Keratinocyte (primary cell): Measurements from ENCODE around the gene OTX1. TPM values are rescaled to one million over a fixed set of nuclear protein-coding genes. Genes with fewer than 3 reads are reported as not detected.

Experiments used
- DNase-seq: peaks from one replicate; pipeline ENCODE4 v3.0.0-alpha.2; 2011; ENCODE audit warnings: low read depth, missing footprints, low spot score
- FAIRE-seq: peaks from 2 replicates; lab custom pipeline; 2011; peaks lifted over from hg19 to GRCh38; lab: Jason Lieb, UNC
- H2AFZ ChIP-seq: 2 replicates; pipeline ENCODE4 v1.6.0; 2012; ENCODE audit warnings: low read length, control low read depth, inconsistent platforms; ENCODE audit not compliant: control insufficient read depth
- H3K27ac ChIP-seq: 2 replicates; pipeline ENCODE4 v1.5.1; 2011; ENCODE audit warnings: low read length; ENCODE audit not compliant: control insufficient read depth, insufficient read depth
- H3K27me3 ChIP-seq: 3 replicates; pipeline ENCODE4 v1.6.0; 2011; ENCODE audit warnings: low read length; ENCODE audit not compliant: control insufficient read depth, insufficient read depth; ENCODE audit errors: extremely low read depth
- H3K36me3 ChIP-seq, 2 experiments: 2 replicates in 1 of 2; 3 replicates in 1 of 2; pipeline ENCODE4 v1.5.1; 2011; ENCODE audit warnings: low read length in 2 of 2, mild to moderate bottlenecking in 1 of 2; ENCODE audit not compliant: control insufficient read depth in 2 of 2, insufficient read depth in 2 of 2; ENCODE audit errors: extremely low read depth in 1 of 2
- H3K4me1 ChIP-seq: 3 replicates; pipeline ENCODE4 v1.5.1; 2011; ENCODE audit warnings: low read length; ENCODE audit not compliant: control insufficient read depth, insufficient read depth; ENCODE audit errors: extremely low read depth
- H3K4me2 ChIP-seq: 3 replicates; pipeline ENCODE4 v1.6.0; 2011; ENCODE audit warnings: low read depth, low read length; ENCODE audit not compliant: control insufficient read depth, insufficient read depth; ENCODE audit errors: extremely low read depth
- H3K4me3 ChIP-seq, 3 experiments: fragments of 200-600 bp in 1 of 3; sonication (generic) in 1 of 3; 2 replicates in 2 of 3; 3 replicates in 1 of 3; pipeline ENCODE4 v1.5.1; 2011 to 2016; ENCODE audit warnings: low read length in 3 of 3, mild to moderate bottlenecking in 3 of 3, control low read depth in 2 of 3, inconsistent platforms in 1 of 3, low read depth in 1 of 3, mixed read lengths in 1 of 3, mixed run types in 1 of 3, moderate library complexity in 1 of 3; ENCODE audit not compliant: control insufficient read depth in 2 of 3, insufficient read depth in 2 of 3; ENCODE audit errors: extremely low read depth in 1 of 3
- H3K79me2 ChIP-seq: 2 replicates; pipeline ENCODE4 v1.6.0; 2012; ENCODE audit warnings: low read length; ENCODE audit not compliant: control insufficient read depth, insufficient read depth
- H3K9ac ChIP-seq: 3 replicates; pipeline ENCODE4 v1.6.0; 2011; ENCODE audit warnings: low read length; ENCODE audit not compliant: control insufficient read depth, insufficient read depth; ENCODE audit errors: extremely low read depth
- H3K9me1 ChIP-seq: 3 replicates; pipeline ENCODE4 v1.6.0; 2011; ENCODE audit warnings: low read length; ENCODE audit not compliant: control insufficient read depth, insufficient read depth; ENCODE audit errors: extremely low read depth
- H3K9me3 ChIP-seq: 2 replicates; pipeline ENCODE4 v1.5.1; 2012; ENCODE audit warnings: low read depth, low read length; ENCODE audit not compliant: control insufficient read depth
- H4K20me1 ChIP-seq: 3 replicates; pipeline ENCODE4 v1.6.0; 2011; ENCODE audit warnings: low read length; ENCODE audit not compliant: control insufficient read depth, insufficient read depth; ENCODE audit errors: extremely low read depth
- CTCF ChIP-seq, 3 experiments: IDR thresholded peaks in 1 of 3; conservative IDR thresholded peaks in 1 of 3; optimal IDR thresholded peaks in 1 of 3; 2 replicates in 2 of 3; 3 replicates in 1 of 3; pipeline versions ENCODE3 to v1.5.1; 2011; ENCODE audit warnings: low read length in 3 of 3, mild to moderate bottlenecking in 3 of 3, moderate library complexity in 2 of 3, control low read depth in 1 of 3, inconsistent platforms in 1 of 3; ENCODE audit not compliant: insufficient read depth in 2 of 3; ENCODE audit errors: extremely low read depth in 1 of 3
- EZH2 ChIP-seq: IDR thresholded peaks from one replicate; pipeline ENCODE4 v1.6.1; 2012; ENCODE audit warnings: inconsistent platforms, mild to moderate bottlenecking, low read length, moderate library complexity
- dilution Hi-C: fragments of 300-500 bp; cut with MboI; formaldehyde crosslinking; loops from one replicate; pipeline ENCODE4 v1.7.0; 2020; ENCODE audit warnings: low sequenced_read_pairs; ENCODE audit not compliant: extremely low pct_ligation_motif_present
- polyA plus RNA-seq, 5 experiments: library from polyadenylated mRNA; depleted of rRNA in 3 of 5; stranded (reverse) in 3 of 5; stranded (forward) in 1 of 5; unstranded in 1 of 5; fragments of >200 nt; gene quantifications; 1 replicate in 1 of 5; 2 replicates in 3 of 5; 3 replicates in 1 of 5; pipeline versions ENCODE4 v1.2.1 to v1.2.3, GENCODE V29; 2011 to 2012; ENCODE audit warnings: missing spikeins in 2 of 5, low read depth in 1 of 5, low replicate concordance in 1 of 5

OTX1 gene
- polyA plus RNA-seq, 1 donor (not counting 4 experiments of a cell fraction or from before 2014, with no cell fraction given): 0.28 TPM

- Histone ChIP-seq H4K20me1 (no peaks in the 10 kb centered on the region), H3K79me2 (no peaks in the 10 kb centered on the region), H3K9me3 (no peaks in the 10 kb centered on the region), H3K4me3 (no peak overlapping the region), H3K4me2 (no peak overlapping the region), H3K36me3 (no peaks in the 10 kb centered on the region), H3K27me3 (no peaks in the 10 kb centered on the region), H3K4me1 (no peaks in the 10 kb centered on the region), H2AFZ (no peak overlapping the region), H3K9ac (no peak overlapping the region), H3K9me1 (no peaks in the 10 kb centered on the region), H3K27ac (no peak overlapping the region)
- TF ChIP-seq CTCF (optimal IDR thresholded peaks at IDR 0.05 in 1 of 3, IDR thresholded peaks at IDR 0.05 in 1 of 3, conservative IDR thresholded peaks at IDR 0.05 in 1 of 3; ENCODE audit: extremely low read depth in 1 of 3, insufficient read depth in 2 of 3, low read length in 3 of 3) (no peak), EZH2 (no peak)
- FAIRE-seq (no peak), DNase-seq (no peak)
- dilution Hi-C loops: no loop called here
Observed at GRCh38 chr2:63104482-63104881, 53.9 kb downstream of the OTX1 start.
